GM21360 (cell line): Measurements from ENCODE around the gene KRT2.

Experiments used
- ATAC-seq: cut with Tn5 transposase; IDR thresholded peaks from one replicate; pipeline ENCODE4 v1.9.1; 2021; ENCODE audit warnings: mild to moderate bottlenecking, moderate library complexity; ENCODE audit not compliant: unreplicated experiment

KRT2 gene

GRCh38 chr12:52667509-52667908 lies 15.5 kb upstream of the KRT2 start:
- no peak for ATAC-seq

GRCh38 chr12:52666471-52666870 lies 14.5 kb upstream of the KRT2 start:
- no peak for ATAC-seq

- no peak for ATAC-seq
Measured at GRCh38 chr12:52663420-52663819, 11.4 kb upstream of the KRT2 start.

GRCh38 chr12:52662918-52663229 lies 10.9 kb upstream of the KRT2 start:
- ATAC-seq = no peak

GRCh38 chr12:52662093-52662917 lies 10.3 kb upstream of the KRT2 start:
- ATAC-seq = no peak

- no peak for ATAC-seq
Measured at GRCh38 chr12:52661668-52662067, 9.7 kb upstream of the KRT2 start.

- ATAC-seq = no peak
Measured at GRCh38 chr12:52660934-52661499, 9.0 kb upstream of the KRT2 start.

GRCh38 chr12:52659951-52660350 lies 7.9 kb upstream of the KRT2 start:
- ATAC-seq = no peak

- ATAC-seq = no peak
Measured at GRCh38 chr12:52659395-52659794, 7.4 kb upstream of the KRT2 start.

GRCh38 chr12:52658196-52658595 lies 6.2 kb upstream of the KRT2 start:
- no peak for ATAC-seq

GRCh38 chr12:52657250-52657902 lies 5.4 kb upstream of the KRT2 start:
- ATAC-seq = no peak

GRCh38 chr12:52656616-52657015 lies 4.6 kb upstream of the KRT2 start:
- no peak for ATAC-seq

GRCh38 chr12:52655720-52656124 lies 3.7 kb upstream of the KRT2 start:
- no peak for ATAC-seq

- no peak for ATAC-seq
Measured at GRCh38 chr12:52655251-52655650, 3.2 kb upstream of the KRT2 start.

GRCh38 chr12:52650520-52651081 lies 1.4 kb downstream of the KRT2 start:
- ATAC-seq = no peak

GRCh38 chr12:52649066-52649465 lies 2.9 kb downstream of the KRT2 start:
- no peak for ATAC-seq

- no peak for ATAC-seq
Measured at GRCh38 chr12:52648012-52648550, 3.9 kb downstream of the KRT2 start.

- ATAC-seq = no peak
Measured at GRCh38 chr12:52647601-52648000, 4.4 kb downstream of the KRT2 start.

- ATAC-seq = no peak
Measured at GRCh38 chr12:52646613-52647012, 5.4 kb downstream of the KRT2 start.

- ATAC-seq = no peak
Measured at GRCh38 chr12:52645982-52646381, 6.0 kb downstream of the KRT2 start.

GRCh38 chr12:52645120-52645761 lies 6.8 kb downstream of the KRT2 start:
- no peak for ATAC-seq
